ENCODE results near the gene CREM. TPM values are rescaled to one million over a fixed set of nuclear protein-coding genes. Genes with fewer than 3 reads are reported as not detected.

Gene CREM
- total and polyA plus RNA-seq, 10 of the 15 experiments (the other 5 are each of a cell fraction or from before 2014, with no cell fraction given), result 51.3 to 115 (median 70.6) TPM

Small RNA genes lying within 50 kb of the gene (microRNA-seq; reads per million reads assigned to microRNA genes)
- gene MIR3611, result 9.4 reads per million, percentile 43 among the genes with 10 or more reads in this experiment

Small RNA genes lying within 50 kb of the gene (small RNA-seq; reads per million reads assigned to genes)
- gene MIR3611 (1.2 reads per million, percentile 38 among the genes with 10 or more reads in this experiment), gene RNU6-1167P (not detected), gene RNU6-794P (not detected), gene RNU7-77P (not detected)

Other genes starting within 250 kb of the CREM start
- 15.6 and 20.2 TPM in 2 replicates for gene CUL2, start 36.5 kb upstream of the CREM start, total RNA-seq (2014; rRNA removed)
- 29.5 and 31.9 TPM in 2 replicates for gene CUL2, start 36.5 kb upstream of the CREM start, total RNA-seq (2014; rRNA removed; fragmentation: Illumina TruSeq; extraction: Trizol)
- 31.3 and 34.5 TPM in 2 replicates for gene CUL2, start 36.5 kb upstream of the CREM start, total RNA-seq (2021)
- 34.7 and 71.2 TPM in 2 replicates for gene CUL2, start 36.5 kb upstream of the CREM start, polyA plus RNA-seq (2011; rRNA removed)
- gene CUL2, start 36.5 kb upstream of the CREM start, polyA plus RNA-seq (2014; fragmentation: Illumina TruSeq; extraction: Trizol), result 35.3 and 46.3 TPM in 2 replicates
- 10 to 100 TPM; 11.9 to 12.7 TPM for gene CUL2, start 36.5 kb upstream of the CREM start, polyA plus RNA-seq (2014; fragmentation: Nextera tagmentation; extraction: Ambion mirVana)
- 18.1 and 25.6 TPM in 2 replicates for gene CUL2, start 36.5 kb upstream of the CREM start, polyA plus RNA-seq (2014; rRNA removed)
- 10 to 100 TPM; 51.6 to 56.5 TPM for gene CUL2, start 36.5 kb upstream of the CREM start, polyA plus RNA-seq (2016; fragmentation: Nextera tagmentation; extraction: Ambion mirVana)
- gene CCNY, start 209.7 kb downstream of the CREM start, total RNA-seq (2014; rRNA removed), result 26.8 and 28.1 TPM in 2 replicates
- gene CCNY, start 209.7 kb downstream of the CREM start, total RNA-seq (2014; rRNA removed; fragmentation: Illumina TruSeq; extraction: Trizol), result 23.6 and 25.3 TPM in 2 replicates
- 47.8 and 50.0 TPM in 2 replicates for gene CCNY, start 209.7 kb downstream of the CREM start, total RNA-seq (2021)
- 47.3 and 47.9 TPM in 2 replicates for gene CCNY, start 209.7 kb downstream of the CREM start, polyA plus RNA-seq (2011; rRNA removed)
- gene CCNY, start 209.7 kb downstream of the CREM start, polyA plus RNA-seq (2014; fragmentation: Illumina TruSeq; extraction: Trizol), result 43.9 and 48.5 TPM in 2 replicates
- 1 to 10 TPM; 6.5 to 7.7 TPM for gene CCNY, start 209.7 kb downstream of the CREM start, polyA plus RNA-seq (2014; fragmentation: Nextera tagmentation; extraction: Ambion mirVana)
- 29.6 and 34.2 TPM in 2 replicates for gene CCNY, start 209.7 kb downstream of the CREM start, polyA plus RNA-seq (2014; rRNA removed)
- gene CCNY, start 209.7 kb downstream of the CREM start, polyA plus RNA-seq (2016; fragmentation: Nextera tagmentation; extraction: Ambion mirVana), result 1 to 10 TPM; 3.6 to 5.0 TPM

Measured in GM12878 (cell line).